Measurements from ENCODE around the gene LVRN.
"Not testable (repeated sequence)": the region's sequence is repeated elsewhere in the genome, so short reads cannot be mapped to it uniquely, and the experiment has no call there.

LVRN gene, protein sequence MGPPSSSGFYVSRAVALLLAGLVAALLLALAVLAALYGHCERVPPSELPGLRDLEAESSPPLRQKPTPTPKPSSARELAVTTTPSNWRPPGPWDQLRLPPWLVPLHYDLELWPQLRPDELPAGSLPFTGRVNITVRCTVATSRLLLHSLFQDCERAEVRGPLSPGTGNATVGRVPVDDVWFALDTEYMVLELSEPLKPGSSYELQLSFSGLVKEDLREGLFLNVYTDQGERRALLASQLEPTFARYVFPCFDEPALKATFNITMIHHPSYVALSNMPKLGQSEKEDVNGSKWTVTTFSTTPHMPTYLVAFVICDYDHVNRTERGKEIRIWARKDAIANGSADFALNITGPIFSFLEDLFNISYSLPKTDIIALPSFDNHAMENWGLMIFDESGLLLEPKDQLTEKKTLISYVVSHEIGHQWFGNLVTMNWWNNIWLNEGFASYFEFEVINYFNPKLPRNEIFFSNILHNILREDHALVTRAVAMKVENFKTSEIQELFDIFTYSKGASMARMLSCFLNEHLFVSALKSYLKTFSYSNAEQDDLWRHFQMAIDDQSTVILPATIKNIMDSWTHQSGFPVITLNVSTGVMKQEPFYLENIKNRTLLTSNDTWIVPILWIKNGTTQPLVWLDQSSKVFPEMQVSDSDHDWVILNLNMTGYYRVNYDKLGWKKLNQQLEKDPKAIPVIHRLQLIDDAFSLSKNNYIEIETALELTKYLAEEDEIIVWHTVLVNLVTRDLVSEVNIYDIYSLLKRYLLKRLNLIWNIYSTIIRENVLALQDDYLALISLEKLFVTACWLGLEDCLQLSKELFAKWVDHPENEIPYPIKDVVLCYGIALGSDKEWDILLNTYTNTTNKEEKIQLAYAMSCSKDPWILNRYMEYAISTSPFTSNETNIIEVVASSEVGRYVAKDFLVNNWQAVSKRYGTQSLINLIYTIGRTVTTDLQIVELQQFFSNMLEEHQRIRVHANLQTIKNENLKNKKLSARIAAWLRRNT

DNA sequence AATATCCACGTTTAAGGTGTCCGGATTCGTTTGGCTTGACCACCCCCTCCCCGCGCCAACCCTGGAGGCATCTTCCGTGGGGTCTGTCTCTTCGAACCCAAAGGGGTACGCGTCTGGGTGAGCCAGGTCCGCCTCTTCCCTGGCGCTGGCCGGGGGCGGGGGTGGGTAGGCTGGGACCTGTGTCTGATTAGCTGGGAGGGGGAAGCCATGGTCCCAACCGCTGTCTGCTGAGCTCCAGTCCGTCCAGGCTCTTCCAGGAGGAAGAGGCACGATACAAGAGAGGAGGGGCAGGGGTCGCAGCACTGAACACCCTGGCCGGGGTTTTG lies at the start of gene LVRN:
Gene LVRN, plus strand, starts transcription at position 237 of the 326 bp plus-strand sequence. CDS start 143 bp downstream, outside the sequence.
- H3K4me3 ChIP-seq (ENCODE audit: low read depth, low read length): peak within 1 kb of the TSS; percentile 38
- in situ Hi-C loops (cut with HindIII; ENCODE audit: low sequenced_read_pairs): no loop called here
- no peak for DNase-seq (ENCODE audit: low read depth)
- TF ChIP-seq, protein P1, sequence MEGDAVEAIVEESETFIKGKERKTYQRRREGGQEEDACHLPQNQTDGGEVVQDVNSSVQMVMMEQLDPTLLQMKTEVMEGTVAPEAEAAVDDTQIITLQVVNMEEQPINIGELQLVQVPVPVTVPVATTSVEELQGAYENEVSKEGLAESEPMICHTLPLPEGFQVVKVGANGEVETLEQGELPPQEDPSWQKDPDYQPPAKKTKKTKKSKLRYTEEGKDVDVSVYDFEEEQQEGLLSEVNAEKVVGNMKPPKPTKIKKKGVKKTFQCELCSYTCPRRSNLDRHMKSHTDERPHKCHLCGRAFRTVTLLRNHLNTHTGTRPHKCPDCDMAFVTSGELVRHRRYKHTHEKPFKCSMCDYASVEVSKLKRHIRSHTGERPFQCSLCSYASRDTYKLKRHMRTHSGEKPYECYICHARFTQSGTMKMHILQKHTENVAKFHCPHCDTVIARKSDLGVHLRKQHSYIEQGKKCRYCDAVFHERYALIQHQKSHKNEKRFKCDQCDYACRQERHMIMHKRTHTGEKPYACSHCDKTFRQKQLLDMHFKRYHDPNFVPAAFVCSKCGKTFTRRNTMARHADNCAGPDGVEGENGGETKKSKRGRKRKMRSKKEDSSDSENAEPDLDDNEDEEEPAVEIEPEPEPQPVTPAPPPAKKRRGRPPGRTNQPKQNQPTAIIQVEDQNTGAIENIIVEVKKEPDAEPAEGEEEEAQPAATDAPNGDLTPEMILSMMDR (IDR thresholded peaks at IDR 0.05; ENCODE audit: low read depth, low read length, missing control alignments): no peak

DNA sequence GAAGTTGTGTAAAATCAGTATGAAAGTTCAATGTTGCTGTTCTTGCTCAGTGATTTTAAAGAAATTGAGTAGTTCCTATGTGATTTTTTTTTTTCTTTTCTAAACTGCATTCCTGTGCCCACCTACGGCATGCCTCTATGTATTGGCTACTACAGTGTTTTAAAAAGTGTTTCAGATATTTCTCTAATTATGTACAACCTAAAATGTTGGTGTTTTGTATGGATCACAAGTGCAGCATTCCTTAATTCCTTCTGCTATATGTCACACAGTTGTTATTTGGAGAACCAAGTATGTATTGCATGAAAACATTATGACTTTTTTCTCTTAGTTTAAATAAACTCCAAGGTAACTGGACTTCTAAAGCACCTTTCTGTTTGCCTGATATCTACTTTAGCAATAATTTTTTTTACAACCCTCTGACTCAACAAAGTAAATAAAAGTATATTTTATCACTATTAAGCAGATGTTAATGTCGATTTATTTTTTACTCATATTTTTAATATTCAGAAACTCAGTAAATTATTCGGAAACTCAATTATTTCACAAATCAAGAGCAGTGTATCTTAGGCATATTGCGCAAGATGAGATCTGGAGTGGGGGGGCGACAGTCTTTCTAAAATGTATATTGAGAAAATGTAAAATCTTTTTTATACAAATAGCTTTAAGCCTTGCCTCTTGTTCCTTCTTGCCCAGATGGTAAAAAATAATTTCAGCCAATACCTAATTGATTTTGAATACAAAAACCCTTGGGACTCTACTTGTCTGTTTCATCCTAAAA lies 48.5 kb upstream of the LVRN start:
- H3K4me3 ChIP-seq (ENCODE audit: low read depth, low read length); in situ Hi-C loops (cut with HindIII; ENCODE audit: low sequenced_read_pairs); DNase-seq (ENCODE audit: low read depth): not testable (repeated sequence)

DNA sequence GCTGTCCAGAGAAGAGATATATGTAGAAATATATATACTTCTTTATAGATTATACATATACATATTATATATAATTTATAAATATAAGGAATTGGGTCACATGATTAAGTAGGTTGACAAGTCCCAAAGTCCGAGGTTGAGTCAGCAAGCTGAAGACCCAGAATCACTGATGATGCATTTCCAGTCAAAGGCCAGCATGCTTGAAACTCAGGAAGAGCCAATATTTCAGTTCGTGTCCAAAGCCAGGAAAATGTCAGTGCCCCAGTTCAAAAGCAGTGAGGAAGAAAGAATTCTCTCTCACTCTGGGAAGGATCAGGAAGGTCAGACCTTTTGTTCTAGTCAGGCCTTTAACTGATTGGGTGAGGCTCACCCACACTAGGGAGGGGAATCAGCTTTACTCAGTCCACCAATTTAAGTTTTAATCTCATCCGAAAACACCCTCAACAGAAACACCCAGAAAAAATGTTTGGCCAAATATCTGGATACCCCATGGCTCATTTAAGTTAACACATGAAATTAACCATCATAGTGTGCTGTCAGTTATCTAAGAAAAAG lies 42.0 kb upstream of the LVRN start:
- TF ChIP-seq, protein P1 (IDR thresholded peaks at IDR 0.05; ENCODE audit: low read depth, low read length, missing control alignments): no peak
- no peak overlapping the region for H3K4me3 ChIP-seq (ENCODE audit: low read depth, low read length)
- no peak for DNase-seq (ENCODE audit: low read depth)
- in situ Hi-C loops (cut with HindIII; ENCODE audit: low sequenced_read_pairs): no loop called here

DNA sequence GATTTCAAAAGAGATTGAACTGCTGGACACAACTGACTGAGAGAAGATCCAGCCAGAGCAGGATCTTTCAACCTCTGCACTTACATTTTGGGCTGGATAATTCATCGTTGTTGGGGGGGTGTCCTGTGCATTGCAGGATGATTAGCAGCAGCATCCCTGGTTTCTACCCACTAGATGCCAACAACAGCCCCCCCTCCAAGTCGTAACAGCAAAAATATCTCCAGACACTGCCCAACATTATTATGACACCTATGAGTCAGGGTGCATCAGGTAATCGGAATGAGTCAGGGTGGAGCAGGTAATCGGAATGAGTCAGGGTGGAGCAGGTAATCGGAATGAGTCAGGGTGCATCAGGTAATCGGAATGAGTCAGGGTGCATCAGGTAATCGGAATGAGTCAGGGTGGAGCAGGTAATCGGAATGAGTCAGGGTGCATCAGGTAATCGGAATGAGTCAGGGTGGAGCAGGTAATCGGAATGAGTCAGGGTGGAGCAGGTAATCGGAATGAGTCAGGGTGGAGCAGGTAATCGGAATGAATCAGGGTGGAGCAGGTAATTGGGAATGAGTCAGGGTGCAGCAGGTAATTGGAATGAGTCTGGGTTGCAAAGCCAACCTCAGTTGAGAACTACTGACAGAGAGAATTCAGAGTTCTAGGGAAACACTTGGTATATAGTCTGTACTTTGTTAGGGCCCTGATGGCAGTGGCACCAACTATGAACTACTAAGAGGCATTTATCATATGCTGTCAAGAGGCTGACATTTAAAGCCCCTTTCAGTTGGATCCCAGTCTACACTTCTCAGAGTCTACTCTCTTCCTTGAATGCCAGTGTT lies 33.5 kb upstream of the LVRN start:
- H3K4me3 ChIP-seq (ENCODE audit: low read depth, low read length); in situ Hi-C loops (cut with HindIII; ENCODE audit: low sequenced_read_pairs); DNase-seq (ENCODE audit: low read depth): not testable (repeated sequence)

DNA sequence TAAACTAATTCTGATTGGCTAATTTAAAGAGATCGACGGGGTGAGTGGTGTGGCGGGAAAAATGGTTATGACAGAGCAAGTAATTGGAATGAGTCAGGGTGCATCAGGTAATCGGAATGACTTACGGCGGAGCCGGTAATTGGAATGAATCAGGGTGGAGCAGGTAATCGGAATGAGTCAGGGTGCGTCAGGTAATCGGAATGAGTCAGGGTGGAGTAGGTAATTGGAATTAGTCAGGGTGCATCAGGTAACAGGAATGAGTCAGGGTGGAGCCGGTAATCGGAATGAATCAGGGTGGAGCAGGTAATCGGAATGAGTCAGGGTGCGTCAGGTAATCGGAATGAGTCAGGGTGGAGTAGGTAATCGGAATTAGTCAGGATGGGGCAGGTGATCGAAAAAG lies 32.1 kb upstream of the LVRN start:
- in situ Hi-C loops (cut with HindIII; ENCODE audit: low sequenced_read_pairs); DNase-seq (ENCODE audit: low read depth); H3K4me3 ChIP-seq (ENCODE audit: low read depth, low read length): not testable (repeated sequence)

DNA sequence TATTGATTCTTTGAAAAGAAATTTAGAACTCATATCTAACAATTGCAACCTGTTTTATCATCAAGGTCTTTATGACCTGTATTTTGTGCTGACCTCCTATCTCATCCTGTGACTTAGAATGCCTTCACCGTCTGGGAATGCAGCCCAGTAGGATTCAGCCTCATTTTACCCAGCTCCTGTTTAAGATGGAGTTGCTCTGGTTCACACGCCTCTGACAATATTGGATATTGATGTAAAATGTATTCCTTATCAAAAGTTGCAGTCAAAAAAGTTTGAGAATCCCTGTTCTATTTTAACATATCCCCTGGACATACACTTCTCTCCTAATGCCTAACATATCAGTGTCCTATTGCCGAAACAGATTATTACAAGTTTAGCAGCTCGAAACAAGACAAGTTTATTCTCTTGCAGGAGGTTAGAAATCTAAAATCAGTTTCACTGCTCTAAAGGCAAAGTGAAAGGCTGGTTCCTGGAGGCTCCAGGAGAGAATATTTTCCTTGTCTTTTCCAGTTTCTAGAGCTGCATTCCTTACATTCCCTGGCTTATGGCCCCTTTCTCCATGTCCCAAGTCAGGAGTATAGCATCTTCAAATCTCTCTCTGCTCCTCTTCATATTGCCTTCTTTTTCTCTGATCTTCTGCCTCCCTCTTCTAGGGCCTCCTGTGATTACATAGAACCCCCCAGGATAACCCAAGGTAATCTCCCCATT lies 31.5 kb upstream of the LVRN start:
- TF ChIP-seq, protein P1 (IDR thresholded peaks at IDR 0.05; ENCODE audit: low read depth, low read length, missing control alignments): no peak
- no peak for DNase-seq (ENCODE audit: low read depth)
- in situ Hi-C loops (cut with HindIII; ENCODE audit: low sequenced_read_pairs): no loop called here
- H3K4me3 ChIP-seq (ENCODE audit: low read depth, low read length): no peak overlapping the region

DNA sequence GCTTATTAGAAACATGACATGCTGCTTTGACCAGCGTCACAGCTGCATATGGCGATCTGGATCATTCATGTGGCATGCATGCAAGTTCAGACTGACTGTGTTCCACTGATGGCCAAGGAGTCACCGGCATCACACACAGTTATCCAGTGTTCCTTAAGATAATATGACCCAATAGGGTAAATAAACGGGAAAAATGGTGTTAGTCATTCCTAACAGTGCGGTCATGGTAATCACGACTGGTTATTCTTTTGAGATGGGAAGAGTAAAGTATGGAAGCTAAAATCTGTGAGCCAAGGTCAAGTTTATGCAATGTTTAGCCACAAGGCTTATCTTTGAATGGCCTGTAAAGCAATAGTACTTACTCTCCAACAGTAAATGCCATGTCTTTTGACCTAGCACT lies 29.3 kb upstream of the LVRN start:
- TF ChIP-seq, protein P1 (IDR thresholded peaks at IDR 0.05; ENCODE audit: low read depth, low read length, missing control alignments): no peak
- no peak overlapping the region for H3K4me3 ChIP-seq (ENCODE audit: low read depth, low read length)
- DNase-seq (ENCODE audit: low read depth): no peak
- in situ Hi-C loops (cut with HindIII; ENCODE audit: low sequenced_read_pairs): no loop called here
